ENCODE data around the gene RASA3. TPM values are rescaled to one million over a fixed set of nuclear protein-coding genes. Genes with fewer than 3 reads are reported as not detected.

RASA3 gene
- 28.9 and 33.2 TPM in 2 replicates for total RNA-seq

GRCh38 chr13:114132419-114133121 is at the start of gene RASA3:
RASA3 (minus strand) TSS chr13:114132623; CDS start chr13:114132489, 134 bp downstream.

GRCh38 chr13:114179087-114179658 is 46.8 kb upstream of the RASA3 start, which contains the start of gene CFAP97D2:
CFAP97D2 (plus strand) TSS chr13:114179257; CDS start chr13:114179331, 74 bp downstream.

GRCh38 chr13:113973218-113974164 is 158.9 kb downstream of the RASA3 start, which contains the start of gene C13orf46:
C13orf46 (minus strand) TSS chr13:113974076; CDS start chr13:113973997, 79 bp downstream.

Other genes with a start within 250 kb of the RASA3 start
- gene C13orf46, start 158.5 kb downstream of the RASA3 start, total RNA-seq, result 0.50 and 0.58 TPM in 2 replicates
- not detected in 2 replicates for gene CFAP97D2, start 46.6 kb upstream of the RASA3 start, total RNA-seq
- gene CDC16, start 102.3 kb upstream of the RASA3 start, total RNA-seq, result 48.5 and 80.6 TPM in 2 replicates
- 19.4 and 28.5 TPM in 2 replicates for gene UPF3A, start 149.0 kb upstream of the RASA3 start, total RNA-seq
- 13.9 and 20.2 TPM in 2 replicates for gene CHAMP1, start 181.9 kb upstream of the RASA3 start, total RNA-seq

Measured in smooth muscle cell of trachea (primary cell).